Activated B cell treated with CpG ODN at 0.5 μM for 24 hours (primary cell): ENCODE data around the gene COPG1. TPM values are rescaled to one million over a fixed set of nuclear protein-coding genes. Genes with fewer than 3 reads are reported as not detected.
"Not testable (repeated sequence)": the region's sequence is repeated elsewhere in the genome, so short reads cannot be mapped to it uniquely, and the experiment has no call there.

Experiments
- ATAC-seq: fragments of 200-7000 bp; cut with Tn5 transposase; one replicate; pipeline ENCODE4 v1.10.0; 2021; ENCODE audit warnings: low read depth, mild to moderate bottlenecking, moderate library complexity
- CTCF ChIA-PET: fragments of 350-600 bp; sonication (Branson Sonifier 250); formaldehyde crosslinking; loops from one replicate; lab custom pipeline; 2021; ENCODE audit warnings: antibody characterized with exemption; lab: Charles Lee
- POLR2A ChIA-PET: fragments of 350-600 bp; sonication (Branson Sonifier 250); formaldehyde crosslinking; loops from one replicate; lab custom pipeline; 2021; ENCODE audit warnings: antibody characterized with exemption; lab: Charles Lee
- DNase-seq: peaks from one replicate; pipeline ENCODE4 v3.0.0; 2022
- H3K27ac Mint-ChIP-seq: one replicate; pipeline ENCODE4 v1.8.0; 2020; ENCODE audit warnings: mixed read lengths
- H3K27me3 Mint-ChIP-seq: one replicate; pipeline ENCODE4 v1.8.0; 2021; ENCODE audit warnings: mixed read lengths
- H3K36me3 Mint-ChIP-seq: one replicate; pipeline ENCODE4 v1.8.0; 2021; ENCODE audit warnings: low read depth, mixed read lengths
- H3K4me1 Mint-ChIP-seq: one replicate; pipeline ENCODE4 v1.8.0; 2021; ENCODE audit warnings: mixed read lengths
- H3K4me3 Mint-ChIP-seq: one replicate; pipeline ENCODE4 v1.8.0; 2020; ENCODE audit warnings: mild to moderate bottlenecking, mixed read lengths
- H3K9me3 Mint-ChIP-seq: one replicate; pipeline ENCODE4 v1.8.0; 2020; ENCODE audit warnings: mixed read lengths
- CTCF ChIP-seq: fragments of 200-600 bp; IDR thresholded peaks from one replicate; pipeline ENCODE4 v1.8.0; 2022; ENCODE audit warnings: antibody characterized with exemption, mild to moderate bottlenecking
- intact Hi-C: fragments of 100-400 bp; cut with micrococcal nuclease; formaldehyde crosslinking; loops from one replicate; pipeline ENCODE4 v1.15.1; 2024
- total RNA-seq: library from RNA; stranded (reverse); gene quantifications from 2 replicates; pipeline ENCODE4 v1.2.3, GENCODE V29; 2022

Gene COPG1
- total RNA-seq, 1 donor from 2014 or later: 101 TPM

- Mint-ChIP-seq H3K27me3 (no peaks in the 10 kb centered on the region), H3K27ac (no peak overlapping the region), H3K4me3 (no peak overlapping the region), H3K36me3 (no peaks in the 10 kb centered on the region), H3K4me1 (peaks cover 16% of the 10 kb centered on the region), H3K9me3 (peaks cover 2% of the 10 kb centered on the region)
- POLR2A ChIA-PET: interaction anchor here (0.7 to 1.7 kb wide), 2 partner anchors 10 to 51 kb away, joined by 3 to 12 read pairs; partner anchors contain the start of gene COPG1
- no peak for TF ChIP-seq CTCF
- intact Hi-C loops: no loop called here
- CTCF ChIA-PET: interaction anchor here (1.8 kb wide), 1 partner anchor 186 kb away, joined by 5 read pairs; no protein-coding TSS in a partner anchor
- ATAC-seq: no peak
- DNase-seq: no peak
These were observed 9.4 kb upstream of the COPG1 start for GRCh38 chr3:129239991-129240390.

GRCh38 chr3:129240436-129240835, 9.0 kb upstream of the COPG1 start:
- DNase-seq (no peak), ATAC-seq (no peak)
- Mint-ChIP-seq H3K9me3 (peaks cover 2% of the 10 kb centered on the region), H3K4me3 (no peak overlapping the region), H3K4me1 (peaks cover 13% of the 10 kb centered on the region), H3K27me3 (no peaks in the 10 kb centered on the region), H3K36me3 (no peaks in the 10 kb centered on the region), H3K27ac (no peak overlapping the region)
- intact Hi-C loops: no loop called here
- ChIA-PET POLR2A (interaction anchor here (0.7 kb wide), 1 partner anchor 51 kb away, joined by 3 read pairs; no protein-coding TSS in a partner anchor), CTCF (interaction anchor here (1.8 kb wide), 1 partner anchor 187 kb away, joined by 5 read pairs; no protein-coding TSS in a partner anchor)
- no peak for TF ChIP-seq CTCF

GRCh38 chr3:129245141-129245540, 4.3 kb upstream of the COPG1 start:
- ATAC-seq (no peak), DNase-seq (no peak)
- no peak overlapping the region for H3K4me3 Mint-ChIP-seq
- ChIA-PET CTCF (interaction anchor here (0.7 to 6.5 kb wide), 23 partner anchors 12 to 370 kb away, joined by 3 to 135 read pairs (median 6); partner anchors contain the start of genes CNBP and RAB43), POLR2A (interaction anchor here (0.7 to 2.3 kb wide), 8 partner anchors 12 to 193 kb away, joined by 3 to 12 read pairs (median 6); partner anchors contain the start of gene CNBP)
- H3K9me3 Mint-ChIP-seq: peaks cover 2% of the 10 kb centered on the region
- no peak overlapping the region for H3K27ac Mint-ChIP-seq
- no peak for TF ChIP-seq CTCF
- intact Hi-C loops: loop anchor here (1.0 to 5.0 kb wide), 7 partner anchors 12 to 628 kb away; partner anchors contain the start of genes ACAD9 and ISY1
- H3K27me3 Mint-ChIP-seq: no peaks in the 10 kb centered on the region
- H3K36me3 Mint-ChIP-seq: peaks cover 9% of the 10 kb centered on the region
- H3K4me1 Mint-ChIP-seq: peaks cover 20% of the 10 kb centered on the region

GRCh38 chr3:129245641-129246306, 3.6 kb upstream of the COPG1 start:
- ATAC-seq (peak; percentile 81), DNase-seq (peak; percentile 36)
- peak; percentile 95 for TF ChIP-seq CTCF
- POLR2A ChIA-PET: interaction anchor here (0.6 to 2.3 kb wide), 11 partner anchors 10 to 194 kb away, joined by 3 to 12 read pairs (median 4); partner anchors contain the start of genes CNBP and HMCES
- CTCF ChIA-PET: interaction anchor here (0.6 to 6.5 kb wide), 27 partner anchors 12 to 370 kb away, joined by 3 to 135 read pairs (median 6); partner anchors contain the start of genes CNBP and RAB43
- not testable (repeated sequence) for H3K27ac Mint-ChIP-seq, H3K27me3 Mint-ChIP-seq, H3K9me3 Mint-ChIP-seq
- intact Hi-C loops: loop anchor here (1.0 to 5.0 kb wide), 7 partner anchors 12 to 628 kb away; partner anchors contain the start of genes ACAD9 and ISY1
- peak overlapping the region; percentile 11 for H3K4me3 Mint-ChIP-seq
- H3K36me3 Mint-ChIP-seq: peaks cover 13% of the 10 kb centered on the region
- H3K4me1 Mint-ChIP-seq: peaks cover 26% of the 10 kb centered on the region

GRCh38 chr3:129246636-129247035, 2.8 kb upstream of the COPG1 start:
- intact Hi-C loops: loop anchor here (5.0 kb wide), 2 partner anchors 369 to 629 kb away; partner anchors contain the start of gene ACAD9
- DNase-seq (no peak), ATAC-seq (no peak)
- no peak for TF ChIP-seq CTCF
- ChIA-PET POLR2A (interaction anchor here (0.6 to 2.3 kb wide), 6 partner anchors 13 to 85 kb away, joined by 3 to 12 read pairs (median 6); partner anchors contain the start of gene CNBP), CTCF (interaction anchor here (1.1 to 6.5 kb wide), 15 partner anchors 13 to 566 kb away, joined by 3 to 135 read pairs (median 10); partner anchors contain the start of gene CNBP)
- H3K27me3 Mint-ChIP-seq: no peaks in the 10 kb centered on the region
- peaks cover 13% of the 10 kb centered on the region for H3K36me3 Mint-ChIP-seq
- peaks cover 2% of the 10 kb centered on the region for H3K9me3 Mint-ChIP-seq
- no peak overlapping the region for H3K27ac Mint-ChIP-seq
- no peak overlapping the region for H3K4me3 Mint-ChIP-seq
- H3K4me1 Mint-ChIP-seq: peaks cover 26% of the 10 kb centered on the region
